Measurements from ENCODE around the gene DPP6. TPM values are rescaled to one million over a fixed set of nuclear protein-coding genes. Genes with fewer than 3 reads are reported as not detected.

DPP6 gene
- total RNA-seq, 1 donor from 2014 or later = not detected

GRCh38 chr7:154872811-154873499, 820.8 kb downstream of the DPP6 start:
- DNase-seq (ENCODE audit: low read depth) = no peak

- DNase-seq (ENCODE audit: low read depth) = no peak
Measured at GRCh38 chr7:154873500-154874121, 821.4 kb downstream of the DPP6 start.

- DNase-seq (ENCODE audit: low read depth) = no peak
Measured at GRCh38 chr7:154874409-154875113, 822.4 kb downstream of the DPP6 start.

- DNase-seq (ENCODE audit: low read depth) = no peak
Measured at GRCh38 chr7:154875297-154875696, 823.1 kb downstream of the DPP6 start.

GRCh38 chr7:154876516-154876915, 824.3 kb downstream of the DPP6 start:
- no peak for DNase-seq (ENCODE audit: low read depth)

GRCh38 chr7:154877031-154877430, 824.8 kb downstream of the DPP6 start:
- DNase-seq (ENCODE audit: low read depth) = no peak

GRCh38 chr7:154879629-154880028, 827.4 kb downstream of the DPP6 start:
- no peak for DNase-seq (ENCODE audit: low read depth)

- DNase-seq (ENCODE audit: low read depth) = no peak
Measured at GRCh38 chr7:154880513-154880912, 828.3 kb downstream of the DPP6 start.

GRCh38 chr7:154881026-154881425, 828.8 kb downstream of the DPP6 start:
- DNase-seq (ENCODE audit: low read depth) = no peak

GRCh38 chr7:154881526-154881925, 829.3 kb downstream of the DPP6 start:
- DNase-seq (ENCODE audit: low read depth) = no peak

GRCh38 chr7:154882931-154883474, 830.8 kb downstream of the DPP6 start:
- DNase-seq (ENCODE audit: low read depth) = no peak

GRCh38 chr7:154884348-154884920, 832.2 kb downstream of the DPP6 start:
- DNase-seq (ENCODE audit: low read depth) = no peak

- DNase-seq (ENCODE audit: low read depth) = no peak
Measured at GRCh38 chr7:154886591-154886990, 834.4 kb downstream of the DPP6 start.

GRCh38 chr7:154888690-154889089, 836.5 kb downstream of the DPP6 start:
- DNase-seq (ENCODE audit: low read depth) = no peak

GRCh38 chr7:154892459-154892858, 840.3 kb downstream of the DPP6 start:
- no peak for DNase-seq (ENCODE audit: low read depth)

- DNase-seq (ENCODE audit: low read depth) = no peak
Measured at GRCh38 chr7:154896076-154896475, 843.9 kb downstream of the DPP6 start.

GRCh38 chr7:154898973-154899855, 847.0 kb downstream of the DPP6 start:
- DNase-seq (ENCODE audit: low read depth) = no peak

- DNase-seq (ENCODE audit: low read depth) = no peak
Measured at GRCh38 chr7:154899862-154900261, 847.7 kb downstream of the DPP6 start.

- DNase-seq (ENCODE audit: low read depth) = no peak
Measured at GRCh38 chr7:154902600-154903082, 850.4 kb downstream of the DPP6 start.

GRCh38 chr7:154903083-154903731, 851.0 kb downstream of the DPP6 start:
- no peak for DNase-seq (ENCODE audit: low read depth)
